GM18870 (cell line): ENCODE results near the gene RCOR3.
"Not testable (repeated sequence)": the region's sequence is repeated elsewhere in the genome, so short reads cannot be mapped to it uniquely, and the experiment has no call there.

Source experiments
- ATAC-seq: cut with Tn5 transposase; IDR thresholded peaks from one replicate; pipeline ENCODE4 v1.9.1; 2021; ENCODE audit warnings: moderate library complexity; ENCODE audit not compliant: unreplicated experiment

RCOR3 gene

GRCh38 chr1:211259638-211260126 is 516 bp downstream of the RCOR3 start:
- no peak for ATAC-seq

- ATAC-seq = peak; percentile 35
Measured at GRCh38 chr1:211260141-211261107, 1.3 kb downstream of the RCOR3 start.

- ATAC-seq = no peak
Measured at GRCh38 chr1:211261229-211261628, 2.1 kb downstream of the RCOR3 start.

- ATAC-seq = not testable (repeated sequence)
Measured at GRCh38 chr1:211263022-211263421, 3.9 kb downstream of the RCOR3 start.

- no peak for ATAC-seq
Measured at GRCh38 chr1:211267204-211267857, 8.2 kb downstream of the RCOR3 start.

- no peak for ATAC-seq
Measured at GRCh38 chr1:211279340-211279739, 20.2 kb downstream of the RCOR3 start.

- no peak for ATAC-seq
Measured at GRCh38 chr1:211280910-211281309, 21.7 kb downstream of the RCOR3 start.

GRCh38 chr1:211281320-211282022 is 22.3 kb downstream of the RCOR3 start:
- no peak for ATAC-seq

GRCh38 chr1:211282023-211282373 is 22.8 kb downstream of the RCOR3 start:
- ATAC-seq = no peak

- ATAC-seq = no peak
Measured at GRCh38 chr1:211285196-211285595, 26.0 kb downstream of the RCOR3 start.

GRCh38 chr1:211287218-211287617 is 28.1 kb downstream of the RCOR3 start:
- no peak for ATAC-seq

GRCh38 chr1:211292411-211292810 is 33.2 kb downstream of the RCOR3 start:
- ATAC-seq = no peak

- no peak for ATAC-seq
Measured at GRCh38 chr1:211296396-211296795, 37.2 kb downstream of the RCOR3 start.

- peak; percentile 90 for ATAC-seq
Measured at GRCh38 chr1:211305044-211305443, 45.9 kb downstream of the RCOR3 start.

GRCh38 chr1:211309617-211310016 is 50.5 kb downstream of the RCOR3 start:
- no peak for ATAC-seq

- ATAC-seq = no peak
Measured at GRCh38 chr1:211313392-211313791, 54.2 kb downstream of the RCOR3 start.

- ATAC-seq = no peak
Measured at GRCh38 chr1:211318576-211319280, 59.6 kb downstream of the RCOR3 start.

GRCh38 chr1:211319892-211320291 is 60.7 kb downstream of the RCOR3 start:
- ATAC-seq = no peak

- ATAC-seq = no peak
Measured at GRCh38 chr1:211320980-211321379, 61.8 kb downstream of the RCOR3 start.

GRCh38 chr1:211321646-211322045 is 62.5 kb downstream of the RCOR3 start:
- not testable (repeated sequence) for ATAC-seq
